Vagina (tissue), 2 donors: ENCODE measurements around the gene NSMCE3.

Experiments
- CTCF ChIP-seq, 3 experiments: fragments of 450-650 bp in 2 of 3; fragments of 200-600 bp in 1 of 3; sonication (generic) in 1 of 3; IDR thresholded peaks; one replicate each; pipeline ENCODE4 v1.5.1; 2017 to 2019; ENCODE audit warnings: antibody characterized with exemption in 3 of 3, mild to moderate bottlenecking in 2 of 3, moderate library complexity in 2 of 3
- POLR2A ChIP-seq, 2 donors: fragments of 450-650 bp; IDR thresholded peaks; one replicate each; pipeline ENCODE4 v1.6.1; 2017; ENCODE audit warnings: antibody characterized with exemption in 2 of 2, mild to moderate bottlenecking in 2 of 2, moderate library complexity in 2 of 2

- TF ChIP-seq POLR2A (IDR thresholded peaks at IDR 0.05) = no peak
- TF ChIP-seq CTCF (IDR thresholded peaks at IDR 0.05) = no peak
These were observed 46.0 kb downstream of the NSMCE3 start for GRCh38 chr15:29223640-29224039.
